HepG2 (cell line): ENCODE data around the gene NSD1. TPM values are rescaled to one million over a fixed set of nuclear protein-coding genes. Genes with fewer than 3 reads are reported as not detected.

Source experiments
- CBX2 ChIP-seq, 2 experiments: fragments of 200-600 bp in 1 of 2; sonication (generic); formaldehyde crosslinking in 1 of 2; IDR thresholded peaks; 2 replicates each; pipeline versions ENCODE4 v1.7.0 to v1.8.1; 2018 to 2022; ENCODE audit warnings: low read depth in 2 of 2, low read length in 1 of 2, mild to moderate bottlenecking in 1 of 2, missing genetic modification reagents in 1 of 2
- CENPT ChIP-seq: sonication (generic); formaldehyde crosslinking; IDR thresholded peaks from 2 replicates; pipeline ENCODE4 v1.8.0; 2022; ENCODE audit warnings: low read depth, mild to moderate bottlenecking, moderate library complexity, missing genetic modification reagents
- KMT2B ChIP-seq: IDR thresholded peaks from 2 replicates; pipeline ENCODE4 v1.6.1; 2016; ENCODE audit warnings: missing genetic modification reagents, missing compliant biosample characterization
- MBD4 ChIP-seq: IDR thresholded peaks from 2 replicates; pipeline ENCODE4 v1.6.1; 2012; ENCODE audit warnings: low read length, inconsistent platforms, borderline replicate concordance
- MXI1 ChIP-seq: IDR thresholded peaks from 3 replicates; pipeline ENCODE4 v1.6.1; 2012; ENCODE audit warnings: low read depth, low read length, inconsistent platforms, borderline replicate concordance
- NONO ChIP-seq, 2 experiments: fragments of 450-650 bp in 1 of 2; sonication (generic) in 1 of 2; formaldehyde crosslinking in 1 of 2; IDR thresholded peaks in 1 of 2; conservative IDR thresholded peaks in 1 of 2; 2 replicates each; pipeline versions ENCODE4 v1.6.1 to v1.8.0; 2017 to 2022; ENCODE audit warnings: mild to moderate bottlenecking in 1 of 2, missing genetic modification reagents in 1 of 2, moderate library complexity in 1 of 2
- ZFY ChIP-seq: sonication (generic); formaldehyde crosslinking; IDR thresholded peaks from 2 replicates; pipeline ENCODE4 v1.4.0; 2020; ENCODE audit warnings: missing genetic modification reagents
- ZNF232 ChIP-seq: sonication (generic); formaldehyde crosslinking; IDR thresholded peaks from 2 replicates; pipeline ENCODE4 v1.4.0; 2020; ENCODE audit warnings: missing genetic modification reagents, borderline replicate concordance
- ZNF318 ChIP-seq: sonication (generic); formaldehyde crosslinking; IDR thresholded peaks from 2 replicates; pipeline ENCODE4 v1.4.0; 2020; ENCODE audit warnings: mild to moderate bottlenecking, missing genetic modification reagents
- ZNF703 ChIP-seq: sonication (generic); formaldehyde crosslinking; IDR thresholded peaks from 2 replicates; pipeline ENCODE4 v1.5.1; 2020; ENCODE audit warnings: missing genetic modification reagents, mild to moderate bottlenecking, moderate library complexity, borderline replicate concordance
- ZNF878 ChIP-seq: sonication (generic); formaldehyde crosslinking; IDR thresholded peaks from 2 replicates; pipeline ENCODE4 v1.8.1; 2023; ENCODE audit warnings: mild to moderate bottlenecking, missing genetic modification reagents, moderate library complexity
- ZSCAN31 ChIP-seq: sonication (generic); formaldehyde crosslinking; IDR thresholded peaks from 2 replicates; pipeline ENCODE4 v1.5.0; 2020; ENCODE audit warnings: low read depth, mild to moderate bottlenecking, missing genetic modification reagents
- polyA plus RNA-seq, 8 experiments: library from polyadenylated mRNA; depleted of rRNA in 3 of 8; stranded (reverse) in 7 of 8; unstranded in 1 of 8; fragments of >200 nt; fragmentation: Illumina TruSeq in 4 of 8; extraction: Trizol in 4 of 8; gene quantifications; 2 replicates each; pipeline versions ENCODE4 v1.2.1 to v1.2.3, GENCODE V29; 2011 to 2016; ENCODE audit warnings: low read depth in 4 of 8, missing spikeins in 1 of 8, mixed read lengths in 1 of 8; ENCODE audit not compliant: insufficient read depth in 1 of 8
- total RNA-seq, 5 experiments: library from RNA; depleted of rRNA; stranded (reverse); fragments of >200 nt; fragmentation: Illumina TruSeq; extraction: Trizol; gene quantifications; 2 replicates each; pipeline ENCODE4 v1.2.3, GENCODE V29; 2016; ENCODE audit warnings: low read depth in 1 of 5
- TF ChIP-seq, protein P1 (sequence below): sonication (generic); formaldehyde crosslinking; IDR thresholded peaks from 2 replicates; pipeline ENCODE4 v1.5.0; 2020; ENCODE audit warnings: mild to moderate bottlenecking, missing genetic modification reagents
- TF ChIP-seq, protein P2 (sequence below): sonication (generic); formaldehyde crosslinking; IDR thresholded peaks from 2 replicates; pipeline ENCODE4 v1.5.1; 2020; ENCODE audit warnings: missing genetic modification reagents, mild to moderate bottlenecking, borderline replicate concordance

NSD1 gene
- total and polyA plus RNA-seq, 2 of the 13 experiments (the other 11 are each of a cell fraction or from before 2014, with no cell fraction given) = 0.01 to 0.09 TPM

GRCh38 chr5:177097016-177097985 is 36.3 kb upstream of the NSD1 start (continued):
- TF ChIP-seq, protein P1, sequence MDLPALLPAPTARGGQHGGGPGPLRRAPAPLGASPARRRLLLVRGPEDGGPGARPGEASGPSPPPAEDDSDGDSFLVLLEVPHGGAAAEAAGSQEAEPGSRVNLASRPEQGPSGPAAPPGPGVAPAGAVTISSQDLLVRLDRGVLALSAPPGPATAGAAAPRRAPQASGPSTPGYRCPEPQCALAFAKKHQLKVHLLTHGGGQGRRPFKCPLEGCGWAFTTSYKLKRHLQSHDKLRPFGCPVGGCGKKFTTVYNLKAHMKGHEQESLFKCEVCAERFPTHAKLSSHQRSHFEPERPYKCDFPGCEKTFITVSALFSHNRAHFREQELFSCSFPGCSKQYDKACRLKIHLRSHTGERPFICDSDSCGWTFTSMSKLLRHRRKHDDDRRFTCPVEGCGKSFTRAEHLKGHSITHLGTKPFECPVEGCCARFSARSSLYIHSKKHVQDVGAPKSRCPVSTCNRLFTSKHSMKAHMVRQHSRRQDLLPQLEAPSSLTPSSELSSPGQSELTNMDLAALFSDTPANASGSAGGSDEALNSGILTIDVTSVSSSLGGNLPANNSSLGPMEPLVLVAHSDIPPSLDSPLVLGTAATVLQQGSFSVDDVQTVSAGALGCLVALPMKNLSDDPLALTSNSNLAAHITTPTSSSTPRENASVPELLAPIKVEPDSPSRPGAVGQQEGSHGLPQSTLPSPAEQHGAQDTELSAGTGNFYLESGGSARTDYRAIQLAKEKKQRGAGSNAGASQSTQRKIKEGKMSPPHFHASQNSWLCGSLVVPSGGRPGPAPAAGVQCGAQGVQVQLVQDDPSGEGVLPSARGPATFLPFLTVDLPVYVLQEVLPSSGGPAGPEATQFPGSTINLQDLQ (CRISPR knock-in tag) = no peak
- TF ChIP-seq CENPT (CRISPR knock-in tag) (no peak), ZNF318 (CRISPR knock-in tag) (no peak), CBX2 (IDR thresholded peaks at IDR 0.05; ENCODE audit: low read depth, low read length) (no peak), CBX2 (CRISPR knock-in tag; IDR thresholded peaks at IDR 0.05; ENCODE audit: low read depth) (no peak), KMT2B (CRISPR knock-in tag) (no peak), ZFY (0 out of 2 replicates have a peak, but pooled peaks have one; percentile 26), ZNF703 (CRISPR knock-in tag) (no peak), ZNF878 (no peak), MXI1 (no peak), ZNF232 (CRISPR knock-in tag) (no peak), MBD4 (no peak), ZSCAN31 (no peak), NONO (IDR thresholded peaks at IDR 0.05) (no peak), NONO (CRISPR knock-in tag; conservative IDR thresholded peaks at IDR 0.05) (peak; percentile 71)
- TF ChIP-seq, protein P2, sequence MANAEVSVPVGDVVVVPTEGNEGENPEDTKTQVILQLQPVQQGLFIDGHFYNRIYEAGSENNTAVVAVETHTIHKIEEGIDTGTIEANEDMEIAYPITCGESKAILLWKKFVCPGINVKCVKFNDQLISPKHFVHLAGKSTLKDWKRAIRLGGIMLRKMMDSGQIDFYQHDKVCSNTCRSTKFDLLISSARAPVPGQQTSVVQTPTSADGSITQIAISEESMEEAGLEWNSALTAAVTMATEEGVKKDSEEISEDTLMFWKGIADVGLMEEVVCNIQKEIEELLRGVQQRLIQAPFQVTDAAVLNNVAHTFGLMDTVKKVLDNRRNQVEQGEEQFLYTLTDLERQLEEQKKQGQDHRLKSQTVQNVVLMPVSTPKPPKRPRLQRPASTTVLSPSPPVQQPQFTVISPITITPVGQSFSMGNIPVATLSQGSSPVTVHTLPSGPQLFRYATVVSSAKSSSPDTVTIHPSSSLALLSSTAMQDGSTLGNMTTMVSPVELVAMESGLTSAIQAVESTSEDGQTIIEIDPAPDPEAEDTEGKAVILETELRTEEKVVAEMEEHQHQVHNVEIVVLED (CRISPR knock-in tag) = 0 out of 2 replicates have a peak, but pooled peaks have one; percentile 27
